HEK293 (cell line): ENCODE data around the gene RNU7-1.

ENCODE experiments used
- CTCF ChIA-PET: fragments of 350-600 bp; formaldehyde crosslinking; extraction: SDS; loops from one replicate; lab custom pipeline; 2021; ENCODE audit warnings: antibody characterized with exemption; lab: Yijun Ruan, JAX
- POLR2A ChIA-PET: fragments of 300-600 bp; formaldehyde crosslinking; extraction: SDS; loops from one replicate; lab custom pipeline; 2020; ENCODE audit warnings: antibody characterized with exemption, inconsistent platforms; lab: Yijun Ruan, JAX
- H3K27ac ChIP-seq: fragments of 200-500 bp; sonication (Bioruptor generic); 2 replicates; pipeline ENCODE4 v1.5.1; 2014; ENCODE audit warnings: low read depth, low read length, control low read depth, inconsistent platforms; ENCODE audit errors: extremely low read depth
- H3K36me3 ChIP-seq, 2 experiments: fragments of 200-500 bp in 1 of 2; sonication (Bioruptor generic) in 1 of 2; 1 replicate in 1 of 2; 2 replicates in 1 of 2; pipeline ENCODE4 v1.5.1; 2014 to 2017; ENCODE audit warnings: inconsistent platforms in 2 of 2, low read length in 2 of 2; ENCODE audit not compliant: control insufficient read depth in 2 of 2, insufficient read depth in 1 of 2
- H3K4me1 ChIP-seq: fragments of 200-500 bp; sonication (Bioruptor generic); 2 replicates; pipeline ENCODE4 v1.5.1; 2014; ENCODE audit warnings: mild to moderate bottlenecking, low read length, inconsistent platforms; ENCODE audit not compliant: control insufficient read depth, insufficient read depth
- H3K4me3 ChIP-seq: 2 replicates; pipeline ENCODE4 v1.5.1; 2011; ENCODE audit warnings: low read depth, mild to moderate bottlenecking, control low read depth, low read length, moderate library complexity
- H3K9me3 ChIP-seq: fragments of 200-500 bp; sonication (Bioruptor generic); 2 replicates; pipeline ENCODE4 v1.5.1; 2014; ENCODE audit warnings: low read depth, low read length, inconsistent platforms; ENCODE audit not compliant: control insufficient read depth, insufficient read depth
- HIC1 ChIP-seq: fragments of 450-650 bp; formaldehyde crosslinking; IDR thresholded peaks from 2 replicates; pipeline ENCODE4 v1.5.1; 2016; ENCODE audit warnings: missing biosample characterization, missing genetic modification characterization
- KLF9 ChIP-seq: fragments of 450-650 bp; formaldehyde crosslinking; IDR thresholded peaks from 2 replicates; pipeline ENCODE4 v1.5.1; 2016; ENCODE audit warnings: missing biosample characterization, missing genetic modification characterization, low read depth
- PRDM2 ChIP-seq: fragments of 450-650 bp; formaldehyde crosslinking; IDR thresholded peaks from 2 replicates; pipeline ENCODE4 v1.5.1; 2016; ENCODE audit warnings: missing biosample characterization, missing genetic modification characterization, borderline replicate concordance
- PRDM6 ChIP-seq: fragments of 450-650 bp; formaldehyde crosslinking; IDR thresholded peaks from 2 replicates; pipeline ENCODE4 v1.5.1; 2017; ENCODE audit warnings: missing biosample characterization, missing genetic modification characterization
- SP7 ChIP-seq: fragments of 450-650 bp; formaldehyde crosslinking; IDR thresholded peaks from 2 replicates; pipeline ENCODE4 v1.5.1; 2016; ENCODE audit warnings: missing biosample characterization, missing genetic modification characterization
- ZBTB17 ChIP-seq: fragments of 450-650 bp; formaldehyde crosslinking; IDR thresholded peaks from 2 replicates; pipeline ENCODE4 v1.5.1; 2016; ENCODE audit warnings: missing biosample characterization, missing genetic modification characterization
- ZBTB6 ChIP-seq: fragments of 450-650 bp; formaldehyde crosslinking; IDR thresholded peaks from 2 replicates; pipeline ENCODE4 v1.5.1; 2017; ENCODE audit warnings: missing biosample characterization, missing genetic modification characterization
- ZBTB8A ChIP-seq: fragments of 450-650 bp; formaldehyde crosslinking; IDR thresholded peaks from 2 replicates; pipeline ENCODE4 v1.5.1; 2016; ENCODE audit warnings: missing biosample characterization, missing genetic modification characterization
- ZIC2 ChIP-seq: fragments of 450-650 bp; formaldehyde crosslinking; IDR thresholded peaks from 2 replicates; pipeline ENCODE4 v1.5.1; 2016; ENCODE audit warnings: missing biosample characterization, missing genetic modification characterization
- ZNF362 ChIP-seq: fragments of 450-650 bp; formaldehyde crosslinking; IDR thresholded peaks from 2 replicates; pipeline ENCODE4 v1.5.1; 2016; ENCODE audit warnings: missing biosample characterization, missing genetic modification characterization
- ZNF37A ChIP-seq: fragments of 450-650 bp; IDR thresholded peaks from 2 replicates; pipeline ENCODE4 v1.5.1; 2018; ENCODE audit warnings: missing biosample characterization, missing genetic modification characterization
- ZNF660 ChIP-seq: fragments of 450-650 bp; IDR thresholded peaks from 2 replicates; pipeline ENCODE4 v1.5.1; 2018; ENCODE audit warnings: missing biosample characterization, mild to moderate bottlenecking, missing genetic modification characterization
- ZNF76 ChIP-seq: fragments of 450-650 bp; formaldehyde crosslinking; IDR thresholded peaks from 2 replicates; pipeline ENCODE4; 2016; ENCODE audit warnings: low read depth, missing biosample characterization, missing genetic modification characterization, borderline replicate concordance

The RNU7-1 gene

GRCh38 chr12:6899837-6900519 is 43.6 kb upstream of the RNU7-1 start:
- H3K9me3 ChIP-seq, result no peaks in the 10 kb centered on the region
- peak; percentile 74 for TF ChIP-seq KLF9 (tag by site-specific recombination)
- TF ChIP-seq ZNF76 (tag by site-specific recombination), result no peak
- TF ChIP-seq PRDM6 (tag by site-specific recombination), result peak; percentile 35; the same call in 1 of the 2 replicates
- no peak for TF ChIP-seq ZNF660
- 0 out of 2 replicates have a peak, but pooled peaks have one; percentile 24 for TF ChIP-seq ZBTB8A (tag by site-specific recombination)
- peak; percentile 58 for TF ChIP-seq ZBTB17 (tag by site-specific recombination)
- no peak for TF ChIP-seq ZNF37A (tag by site-specific recombination)
- TF ChIP-seq ZBTB6 (tag by site-specific recombination), result peak; percentile 47
- 0 out of 2 replicates have a peak, but pooled peaks have one; percentile 45 for TF ChIP-seq ZNF362 (tag by site-specific recombination)
- TF ChIP-seq HIC1, result no peak
- TF ChIP-seq ZIC2 (tag by site-specific recombination), result peak; percentile 22; the same call in 1 of the 2 replicates
- CTCF ChIA-PET, result interaction anchor here (1.7 kb wide), 1 partner anchor 30 kb away, joined by 5 read pairs; no protein-coding TSS in a partner anchor
- H3K4me3 ChIP-seq, result no peak overlapping the region
- POLR2A ChIA-PET, result no interaction called here
- no peaks in the 10 kb centered on the region for H3K36me3 ChIP-seq
- no peak overlapping the region for H3K27ac ChIP-seq
- peaks cover 13% of the 10 kb centered on the region; the same call in 1 of the 2 replicates for H3K4me1 ChIP-seq

- POLR2A ChIA-PET, result interaction anchor here (1.0 to 2.6 kb wide), 3 partner anchors 11 to 42 kb away, joined by 3 to 7 read pairs (median 4); partner anchors contain the start of gene SPSB2
- Histone ChIP-seq H3K9me3 (no peaks in the 10 kb centered on the region), H3K27ac (no peak overlapping the region), H3K4me1 (peaks cover 13% of the 10 kb centered on the region; the same call in 1 of the 2 replicates), H3K4me3 (no peak overlapping the region), H3K36me3 (no peaks in the 10 kb centered on the region)
- CTCF ChIA-PET, result interaction anchor here (0.6 to 2.3 kb wide), 5 partner anchors 11 to 33 kb away, joined by 3 to 9 read pairs (median 4); partner anchors contain the start of gene SPSB2
- TF ChIP-seq ZBTB17 (tag by site-specific recombination) (no peak), PRDM2 (tag by site-specific recombination) (no peak), ZNF76 (tag by site-specific recombination) (no peak), SP7 (no peak)
Measured at GRCh38 chr12:6902448-6902847, 41.2 kb upstream of the RNU7-1 start.
